Lower lobe of right lung (tissue), 2 donors: Measurements from ENCODE around the gene THUMPD3. TPM values are rescaled to one million over a fixed set of nuclear protein-coding genes. Genes with fewer than 3 reads are reported as not detected.

Source experiments
- ATAC-seq, 2 donors: fragments of 200-7000 bp; cut with Tn5 transposase; one replicate each; pipeline ENCODE4 v1.9.1; 2020 to 2022; ENCODE audit warnings: mild to moderate bottlenecking in 2 of 2, moderate library complexity in 2 of 2
- DNase-seq: peaks from one replicate; pipeline ENCODE4 v3.0.0-alpha.2; 2020
- H3K27ac ChIP-seq: fragments of 200-600 bp; one replicate; pipeline ENCODE4 v1.8.0; 2022
- H3K27me3 ChIP-seq: fragments of 200-600 bp; one replicate; pipeline ENCODE4 v1.8.0; 2022; ENCODE audit warnings: low read depth
- H3K36me3 ChIP-seq: fragments of 200-600 bp; one replicate; pipeline ENCODE4 v1.8.0; 2022; ENCODE audit warnings: mild to moderate bottlenecking
- H3K4me1 ChIP-seq: fragments of 200-600 bp; one replicate; pipeline ENCODE4 v1.8.0; 2022
- H3K4me3 ChIP-seq: fragments of 200-600 bp; one replicate; pipeline ENCODE4 v1.8.0; 2022; ENCODE audit warnings: mild to moderate bottlenecking
- H3K9me3 ChIP-seq: fragments of 200-600 bp; one replicate; pipeline ENCODE4 v1.8.0; 2022
- intact Hi-C: fragments of 100-400 bp; cut with DNase I; formaldehyde crosslinking; loops from one replicate; pipeline ENCODE4 v1.11.0; 2022
- total RNA-seq: library from RNA; stranded (reverse); fragmentation: NEBNext Ultra II Directional; extraction: Animal tissue kit (Norgen Biotek cat#: 25700); gene quantifications from one replicate; pipeline ENCODE4 v1.2.1, GENCODE V29; 2021
- TF ChIP-seq, protein P1 (sequence below): fragments of 200-600 bp; IDR thresholded peaks from one replicate; pipeline ENCODE4 v1.8.0; 2022; ENCODE audit warnings: antibody characterized with exemption, mild to moderate bottlenecking
- donor health status: DM: no; HTN: yes; CAD: no; lungs with severe emphysema.

The THUMPD3 gene
- total RNA-seq, 1 donor from 2014 or later = 29.2 TPM

DNA sequence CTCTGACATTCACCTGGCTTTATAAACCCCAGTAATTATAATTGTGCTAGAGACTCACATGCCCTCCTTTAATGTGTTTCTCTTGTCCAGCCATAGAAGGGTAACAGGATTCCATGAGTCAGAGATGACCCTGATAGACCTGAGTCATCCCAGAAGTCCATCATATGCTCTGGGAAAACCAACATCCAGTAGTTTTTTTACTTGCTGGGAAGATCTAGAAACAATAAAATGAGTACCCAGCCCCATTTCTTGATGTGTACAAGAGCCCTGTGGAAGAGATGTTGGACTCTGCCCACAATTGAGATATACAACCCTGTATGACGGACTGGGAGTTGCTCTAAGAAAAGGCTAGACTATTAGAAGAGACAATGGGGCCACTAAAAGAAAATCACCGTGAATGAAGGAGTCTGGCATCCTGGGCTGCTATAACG lies 22.4 kb upstream of the THUMPD3 start:
- TF ChIP-seq, protein P1, sequence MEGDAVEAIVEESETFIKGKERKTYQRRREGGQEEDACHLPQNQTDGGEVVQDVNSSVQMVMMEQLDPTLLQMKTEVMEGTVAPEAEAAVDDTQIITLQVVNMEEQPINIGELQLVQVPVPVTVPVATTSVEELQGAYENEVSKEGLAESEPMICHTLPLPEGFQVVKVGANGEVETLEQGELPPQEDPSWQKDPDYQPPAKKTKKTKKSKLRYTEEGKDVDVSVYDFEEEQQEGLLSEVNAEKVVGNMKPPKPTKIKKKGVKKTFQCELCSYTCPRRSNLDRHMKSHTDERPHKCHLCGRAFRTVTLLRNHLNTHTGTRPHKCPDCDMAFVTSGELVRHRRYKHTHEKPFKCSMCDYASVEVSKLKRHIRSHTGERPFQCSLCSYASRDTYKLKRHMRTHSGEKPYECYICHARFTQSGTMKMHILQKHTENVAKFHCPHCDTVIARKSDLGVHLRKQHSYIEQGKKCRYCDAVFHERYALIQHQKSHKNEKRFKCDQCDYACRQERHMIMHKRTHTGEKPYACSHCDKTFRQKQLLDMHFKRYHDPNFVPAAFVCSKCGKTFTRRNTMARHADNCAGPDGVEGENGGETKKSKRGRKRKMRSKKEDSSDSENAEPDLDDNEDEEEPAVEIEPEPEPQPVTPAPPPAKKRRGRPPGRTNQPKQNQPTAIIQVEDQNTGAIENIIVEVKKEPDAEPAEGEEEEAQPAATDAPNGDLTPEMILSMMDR = no peak
- intact Hi-C loops = no loop called here
- Histone ChIP-seq H3K4me3 (no peak overlapping the region), H3K36me3 (no peaks in the 10 kb centered on the region), H3K27me3 (no peaks in the 10 kb centered on the region), H3K9me3 (no peaks in the 10 kb centered on the region), H3K27ac (no peak overlapping the region), H3K4me1 (no peaks in the 10 kb centered on the region)
- no peak for DNase-seq
- no peak for ATAC-seq

DNA sequence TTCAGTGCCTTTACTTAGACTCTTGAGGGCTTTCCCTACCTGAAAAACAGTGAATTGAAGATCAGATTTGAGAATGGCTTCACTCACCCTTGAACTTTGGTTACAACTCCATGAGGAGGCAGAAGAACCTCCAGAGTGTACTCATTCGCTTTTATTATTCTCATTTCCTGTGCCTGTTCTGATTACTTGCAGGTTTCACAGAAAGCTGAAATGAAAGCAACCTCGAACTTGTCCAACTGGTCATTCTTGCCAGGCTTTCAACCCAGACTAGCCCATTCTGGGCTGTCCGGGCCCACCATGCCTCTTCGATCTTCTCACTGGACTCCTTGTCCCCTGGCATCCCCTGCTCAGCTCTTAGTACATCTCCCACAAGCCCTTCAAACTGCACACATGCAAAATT lies 20.2 kb upstream of the THUMPD3 start:
- ATAC-seq (no peak), DNase-seq (no peak)
- H3K4me3 ChIP-seq = no peak overlapping the region
- no peaks in the 10 kb centered on the region for H3K4me1 ChIP-seq
- TF ChIP-seq, protein P1 = no peak
- intact Hi-C loops = no loop called here
- H3K27me3 ChIP-seq = no peaks in the 10 kb centered on the region
- H3K36me3 ChIP-seq = no peaks in the 10 kb centered on the region
- no peak overlapping the region for H3K27ac ChIP-seq
- no peaks in the 10 kb centered on the region for H3K9me3 ChIP-seq

DNA sequence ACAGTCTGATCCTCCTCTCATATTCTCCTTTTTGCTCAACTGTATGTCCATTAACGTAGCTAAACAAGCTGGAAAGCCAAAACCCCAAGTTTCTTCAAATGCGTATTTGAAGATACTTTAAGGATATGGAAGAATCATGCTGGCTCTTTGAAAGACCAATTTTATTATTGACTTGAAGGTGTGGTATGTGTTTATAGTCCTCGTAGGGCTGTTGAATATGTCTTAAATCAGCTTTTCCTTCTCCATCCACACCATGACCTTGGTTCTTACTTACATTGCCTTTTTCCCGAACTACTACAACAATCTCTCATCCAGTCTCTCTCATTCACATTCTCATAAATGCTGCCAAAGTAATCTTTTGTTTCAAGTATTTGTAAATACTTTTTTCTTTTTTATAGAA lies 19.7 kb upstream of the THUMPD3 start:
- H3K36me3 ChIP-seq = no peaks in the 10 kb centered on the region
- ATAC-seq = no peak
- TF ChIP-seq, protein P1 = no peak
- intact Hi-C loops = no loop called here
- no peak overlapping the region for H3K4me3 ChIP-seq
- DNase-seq = no peak
- no peaks in the 10 kb centered on the region for H3K9me3 ChIP-seq
- H3K27me3 ChIP-seq = no peaks in the 10 kb centered on the region
- no peak overlapping the region for H3K27ac ChIP-seq
- H3K4me1 ChIP-seq = no peaks in the 10 kb centered on the region

DNA sequence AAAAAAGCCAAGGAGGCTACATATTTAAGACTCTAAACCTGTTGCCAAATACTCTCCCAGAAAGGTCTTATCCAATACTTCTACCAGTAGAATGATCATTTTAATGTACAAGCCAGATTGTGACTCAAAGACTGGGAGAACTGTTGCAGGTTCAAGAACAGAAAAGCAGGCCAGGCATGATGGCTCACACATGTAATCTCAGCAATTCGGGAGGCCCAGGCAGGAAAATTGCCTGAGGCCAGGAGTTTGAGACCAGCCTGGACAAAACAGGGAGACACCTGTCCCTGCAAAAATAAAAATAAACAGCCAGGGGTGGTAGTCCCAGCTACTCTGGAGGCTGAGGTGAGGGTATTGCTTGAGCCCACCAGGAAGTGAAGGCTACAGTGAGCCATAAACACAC lies 17.8 kb upstream of the THUMPD3 start:
- TF ChIP-seq, protein P1 = no peak
- no peak for DNase-seq
- no peaks in the 10 kb centered on the region for H3K27me3 ChIP-seq
- H3K4me1 ChIP-seq = no peaks in the 10 kb centered on the region
- ATAC-seq = no peak
- H3K4me3 ChIP-seq = no peak overlapping the region
- H3K36me3 ChIP-seq = no peaks in the 10 kb centered on the region
- intact Hi-C loops = no loop called here
- no peak overlapping the region for H3K27ac ChIP-seq
- no peaks in the 10 kb centered on the region for H3K9me3 ChIP-seq

DNA sequence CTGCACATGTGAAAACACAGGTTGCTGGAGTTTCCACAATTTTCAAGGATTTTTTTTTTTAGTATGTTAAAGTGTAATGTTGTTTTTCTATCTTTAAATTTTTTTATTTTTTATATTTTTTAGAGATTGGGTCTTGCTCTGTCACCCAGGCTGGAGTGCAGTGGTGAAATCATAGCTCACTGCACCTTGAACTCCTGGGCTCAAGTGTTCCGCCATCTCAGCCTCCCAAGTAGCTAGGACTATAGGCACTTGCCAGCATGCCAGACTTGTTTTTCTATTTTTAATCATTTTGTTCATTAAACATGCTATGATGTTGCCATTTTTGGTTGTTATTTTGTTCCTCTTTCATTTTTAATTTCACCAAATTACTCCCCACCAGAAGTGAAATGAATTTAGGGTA lies 16.7 kb upstream of the THUMPD3 start:
- H3K27me3 ChIP-seq = no peaks in the 10 kb centered on the region
- no peak overlapping the region for H3K27ac ChIP-seq
- ATAC-seq (no peak), DNase-seq (no peak)
- TF ChIP-seq, protein P1 = no peak
- H3K4me1 ChIP-seq = no peaks in the 10 kb centered on the region
- intact Hi-C loops = no loop called here
- no peak overlapping the region for H3K4me3 ChIP-seq
- H3K36me3 ChIP-seq = no peaks in the 10 kb centered on the region
- H3K9me3 ChIP-seq = no peaks in the 10 kb centered on the region

DNA sequence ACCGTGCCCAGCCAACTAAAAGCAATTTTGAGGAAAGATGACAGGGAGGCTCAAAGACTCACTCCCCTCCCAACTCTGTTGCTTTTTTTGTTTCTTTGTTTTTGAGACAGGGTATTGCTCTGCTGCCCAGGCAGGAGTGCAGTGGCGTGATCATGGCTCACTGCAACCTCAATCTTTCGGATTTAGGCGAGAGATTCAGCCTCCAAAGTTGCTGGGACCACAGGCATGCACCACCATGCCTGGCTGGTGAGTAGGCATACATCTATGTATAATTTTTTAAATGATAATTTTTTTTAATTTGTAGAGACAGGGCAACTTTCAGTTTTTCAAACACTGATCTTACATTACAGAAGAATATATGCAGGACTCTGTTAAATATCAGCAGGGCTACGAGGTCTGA lies 15.8 kb upstream of the THUMPD3 start:
- Histone ChIP-seq H3K4me1 (no peaks in the 10 kb centered on the region), H3K27me3 (no peaks in the 10 kb centered on the region), H3K4me3 (no peak overlapping the region), H3K9me3 (no peaks in the 10 kb centered on the region), H3K27ac (no peak overlapping the region), H3K36me3 (no peaks in the 10 kb centered on the region)
- DNase-seq (no peak), ATAC-seq (no peak)
- TF ChIP-seq, protein P1 = no peak
- intact Hi-C loops = no loop called here
